GM12878 (cell line): ENCODE results near the gene PGLYRP1. TPM values are rescaled to one million over a fixed set of nuclear protein-coding genes. Genes with fewer than 3 reads are reported as not detected.

ENCODE experiments used
- ATAC-seq: fragments of 200-7000 bp; cut with Tn5 transposase; 3 replicates; pipeline ENCODE4 v1.9.1; 2020; ENCODE audit warnings: mild to moderate bottlenecking, moderate library complexity
- BruUV-seq: library from RNA; stranded (reverse); fragments of 400-500 nt; replicated peaks from 2 replicates; lab custom pipeline; 2021; lab: Mats Ljungman, UMichigan
- CTCF ChIA-PET: fragments of 300-600 bp; sonication (Branson Sonifier 250); formaldehyde crosslinking; extraction: SDS; loops from one replicate; lab custom pipeline; 2021; ENCODE audit warnings: inconsistent platforms; lab: Yijun Ruan, JAX
- POLR2A ChIA-PET: fragments of 350-600 bp; formaldehyde crosslinking; extraction: SDS; loops from one replicate; lab custom pipeline; 2021; ENCODE audit warnings: inconsistent platforms; lab: Charles Lee
- RAD21 ChIA-PET: fragments of 300-600 bp; sonication (Branson Sonifier 250); formaldehyde crosslinking; loops from one replicate; lab custom pipeline; 2023; ENCODE audit warnings: antibody characterized with exemption; ENCODE audit not compliant: unreplicated experiment; lab: Charles Lee
- SMC1A ChIA-PET: fragments of 300-600 bp; sonication (Branson Sonifier 250); formaldehyde crosslinking; loops from one replicate; lab custom pipeline; 2023; ENCODE audit not compliant: unreplicated experiment, uncharacterized antibody; lab: Charles Lee
- DNase-seq: peaks from one replicate; pipeline ENCODE4 v3.0.0-alpha.2; 2011; ENCODE audit warnings: low read depth, low spot score
- FAIRE-seq: peaks from 3 replicates; lab custom pipeline; 2011; peaks lifted over from hg19 to GRCh38; lab: Jason Lieb, UNC
- H2AFZ ChIP-seq: 2 replicates; pipeline ENCODE4 v1.6.0; 2011; ENCODE audit warnings: low read depth, low read length, control low read depth; ENCODE audit not compliant: control insufficient read depth
- H3K27ac ChIP-seq: 2 replicates; pipeline ENCODE4 v1.5.1; 2011; ENCODE audit warnings: control low read depth; ENCODE audit not compliant: control insufficient read depth, insufficient read depth
- H3K27me3 ChIP-seq, 2 experiments: replicated peaks in 1 of 2; 2 replicates each; pipeline versions ENCODE4 v1.6.0 to v1.6.1; 2011; ENCODE audit warnings: low read length in 1 of 2; ENCODE audit not compliant: control insufficient read depth in 2 of 2, insufficient read depth in 2 of 2
- H3K36me3 ChIP-seq, 2 experiments: 2 replicates each; pipeline ENCODE4 v1.5.1; 2011; ENCODE audit warnings: low read length in 1 of 2; ENCODE audit not compliant: control insufficient read depth in 2 of 2, insufficient read depth in 2 of 2
- H3K4me1 ChIP-seq: 2 replicates; pipeline ENCODE4 v1.6.1; 2011; ENCODE audit warnings: mild to moderate bottlenecking, low read length, moderate library complexity, mixed read lengths; ENCODE audit not compliant: control insufficient read depth, insufficient read depth
- H3K4me2 ChIP-seq: 2 replicates; pipeline ENCODE4 v1.6.0; 2011; ENCODE audit warnings: control low read depth; ENCODE audit not compliant: control insufficient read depth, insufficient read depth
- H3K4me3 ChIP-seq: fragments of 200-600 bp; sonication (generic); 2 replicates; pipeline ENCODE4 v1.5.1; 2016
- H3K79me2 ChIP-seq: 2 replicates; pipeline ENCODE4 v1.6.0; 2011; ENCODE audit warnings: low read length; ENCODE audit not compliant: control insufficient read depth, insufficient read depth
- H3K9ac ChIP-seq: 2 replicates; pipeline ENCODE4 v1.8.0; 2011; ENCODE audit warnings: low read length, control low read depth, mixed read lengths; ENCODE audit not compliant: control insufficient read depth, insufficient read depth
- H3K9me3 ChIP-seq: replicated peaks from 3 replicates; pipeline ENCODE4 v1.5.1; 2011; ENCODE audit warnings: mild to moderate bottlenecking, low read length; ENCODE audit not compliant: control insufficient read depth, insufficient read depth
- H4K20me1 ChIP-seq: 2 replicates; pipeline ENCODE4 v1.6.0; 2011; ENCODE audit not compliant: control insufficient read depth, insufficient read depth
- CREM ChIP-seq: IDR thresholded peaks from 2 replicates; pipeline ENCODE4 v1.6.1; 2014; ENCODE audit warnings: antibody characterized with exemption, low read depth
- KAT2A ChIP-seq: conservative IDR thresholded peaks from 2 replicates; pipeline ENCODE4 v1.6.1; 2011; ENCODE audit warnings: low read depth, low read length; ENCODE audit not compliant: control insufficient read depth
- NR2C2 ChIP-seq: IDR thresholded peaks from 2 replicates; pipeline ENCODE4 v1.6.1; 2011; ENCODE audit warnings: borderline replicate concordance, low read depth; ENCODE audit not compliant: control insufficient read depth, insufficient read length
- PAX8 ChIP-seq: fragments of 450-650 bp; IDR thresholded peaks from 2 replicates; pipeline ENCODE4 v1.6.1; 2017; ENCODE audit warnings: mild to moderate bottlenecking, moderate library complexity
- SPI1 ChIP-seq: IDR thresholded peaks from 2 replicates; pipeline ENCODE4 v1.6.1; 2011; ENCODE audit warnings: low read depth, mild to moderate bottlenecking, low read length, moderate library complexity, borderline replicate concordance; ENCODE audit not compliant: insufficient read depth
- TCF7 ChIP-seq: IDR thresholded peaks from 2 replicates; pipeline ENCODE4 v1.6.1; 2014; ENCODE audit warnings: antibody characterized with exemption, borderline replicate concordance
- YBX1 ChIP-seq: fragments of 450-650 bp; IDR thresholded peaks from 2 replicates; pipeline ENCODE4 v1.6.1; 2016; ENCODE audit warnings: antibody characterized with exemption
- ZNF207 ChIP-seq: fragments of 450-650 bp; IDR thresholded peaks from 2 replicates; pipeline ENCODE4 v1.6.1; 2014; ENCODE audit warnings: antibody characterized with exemption, mild to moderate bottlenecking, borderline replicate concordance
- WGBS: methylation state at CpG from one replicate; pipeline ENCODE4 v1.1.6; 2016; ENCODE audit warnings: low lambda C conversion rate; ENCODE audit not compliant: insufficient replicate concordance, insufficient coverage; ENCODE audit errors: missing lambda C conversion rate; 5-methylcytosine and 5-hydroxymethylcytosine counted together
- in situ Hi-C: fragments of 300-500 bp; cut with MboI; formaldehyde crosslinking; loops from 9 replicates; pipeline ENCODE4 v1.14.3; 2018; ENCODE audit warnings: mixed read lengths
- intact Hi-C: fragments of 100-400 bp; cut with micrococcal nuclease; formaldehyde crosslinking; loops from one replicate; pipeline ENCODE4 v1.14.2; 2022; ENCODE audit not compliant: unreplicated experiment
- polyA plus RNA-seq, 11 experiments: library from polyadenylated mRNA; depleted of rRNA in 4 of 11; unstranded in 6 of 11; stranded (reverse) in 5 of 11; fragments of >200 nt; fragmentation: Nextera tagmentation in 4 of 11; fragmentation: Illumina TruSeq in 1 of 11; extraction: Ambion mirVana in 4 of 11; extraction: Trizol in 1 of 11; gene quantifications; 1 replicate in 1 of 11; 2 replicates in 10 of 11; pipeline versions ENCODE4 v1.2.1 to v1.2.3, GENCODE V29; 2011 to 2016; ENCODE audit warnings: inconsistent platforms in 2 of 11, missing spikeins in 2 of 11, low read depth in 1 of 11
- total RNA-seq, 4 experiments: library from RNA; depleted of rRNA in 3 of 4; stranded (reverse); fragments of >200 nt in 3 of 4; fragmentation: Illumina TruSeq in 1 of 4; extraction: Trizol in 1 of 4; gene quantifications; 2 replicates each; pipeline versions ENCODE4 v1.2.1 to v1.2.3, GENCODE V29; 2013 to 2021
- TF ChIP-seq, protein P1 (sequence below): fragments of 450-650 bp; formaldehyde crosslinking; IDR thresholded peaks from 2 replicates; pipeline ENCODE4 v1.5.0; 2022; ENCODE audit warnings: mild to moderate bottlenecking, missing genetic modification characterization

Gene PGLYRP1
- total and polyA plus RNA-seq, 10 of the 15 experiments (the other 5 are each of a cell fraction or from before 2014, with no cell fraction given) = 0.30 TPM; not detected in 9

DNA sequence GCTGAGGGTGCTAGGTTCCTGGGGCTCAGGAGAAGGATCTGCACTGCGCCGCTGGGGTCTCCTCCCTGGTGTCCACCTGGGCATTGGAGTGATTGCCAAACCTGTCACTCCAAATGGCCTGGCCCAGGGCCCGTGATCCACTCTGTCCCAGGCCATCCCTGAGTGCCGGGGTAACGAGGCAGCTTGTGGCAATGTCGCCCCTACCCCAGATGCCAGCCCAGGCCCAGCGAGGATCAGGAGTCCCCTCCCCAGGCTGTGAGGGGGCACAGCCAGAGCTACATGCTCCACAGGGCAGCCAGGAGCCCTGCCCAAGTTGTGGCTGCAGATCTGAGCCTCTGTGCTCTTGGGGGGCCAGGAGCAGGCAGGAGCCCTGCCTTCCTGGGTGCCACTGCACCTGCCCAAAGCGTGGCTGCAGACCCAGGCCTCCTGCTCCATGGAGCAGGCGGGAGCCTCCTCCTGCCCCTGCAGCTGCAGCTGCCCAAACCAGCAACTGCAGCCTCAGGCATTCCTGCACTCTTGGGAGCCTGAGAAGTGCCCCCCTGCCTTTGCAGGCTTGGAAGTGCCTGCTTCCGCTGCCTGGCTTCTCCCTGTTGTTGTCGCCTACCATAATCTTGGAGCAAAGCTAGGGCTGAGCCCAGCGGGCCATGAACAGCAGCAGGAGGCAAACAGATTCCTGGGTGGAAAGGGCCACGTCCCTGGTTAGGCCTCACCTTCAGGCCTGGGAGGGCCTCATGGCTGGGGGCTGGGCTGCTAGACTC, 13.3 kb upstream of the PGLYRP1 start:
- Histone ChIP-seq H4K20me1 (no peaks in the 10 kb centered on the region), H3K4me2 (no peak overlapping the region), H3K79me2 (no peaks in the 10 kb centered on the region), H2AFZ (no peak overlapping the region), H3K4me1 (no peaks in the 10 kb centered on the region), H3K27ac (no peak overlapping the region), H3K27me3 (peaks cover 3 to 5% of the 10 kb centered on the region in 2 experiments; a peak in 3 of 4 replicates), H3K9me3 (no peaks in the 10 kb centered on the region; the same call in 2 of the 3 replicates), H3K9ac (no peak overlapping the region), H3K4me3 (no peak overlapping the region), H3K36me3 (no peaks in the 10 kb centered on the region)
- no TSS peak for BruUV-seq
- ChIA-PET CTCF (no interaction called here), SMC1A (no interaction called here), POLR2A (no interaction called here), RAD21 (interaction anchor here (0.7 kb wide), 1 partner anchor 8 kb away, joined by 4 read pairs; no protein-coding TSS in a partner anchor)
- intact Hi-C loops = no loop called here
- DNase-seq = no peak
- ATAC-seq = no peak
- WGBS = 51% methylated on average over 13 of the region's 13 CpGs
- TF ChIP-seq CREM = no peak
- TF ChIP-seq, protein P1, sequence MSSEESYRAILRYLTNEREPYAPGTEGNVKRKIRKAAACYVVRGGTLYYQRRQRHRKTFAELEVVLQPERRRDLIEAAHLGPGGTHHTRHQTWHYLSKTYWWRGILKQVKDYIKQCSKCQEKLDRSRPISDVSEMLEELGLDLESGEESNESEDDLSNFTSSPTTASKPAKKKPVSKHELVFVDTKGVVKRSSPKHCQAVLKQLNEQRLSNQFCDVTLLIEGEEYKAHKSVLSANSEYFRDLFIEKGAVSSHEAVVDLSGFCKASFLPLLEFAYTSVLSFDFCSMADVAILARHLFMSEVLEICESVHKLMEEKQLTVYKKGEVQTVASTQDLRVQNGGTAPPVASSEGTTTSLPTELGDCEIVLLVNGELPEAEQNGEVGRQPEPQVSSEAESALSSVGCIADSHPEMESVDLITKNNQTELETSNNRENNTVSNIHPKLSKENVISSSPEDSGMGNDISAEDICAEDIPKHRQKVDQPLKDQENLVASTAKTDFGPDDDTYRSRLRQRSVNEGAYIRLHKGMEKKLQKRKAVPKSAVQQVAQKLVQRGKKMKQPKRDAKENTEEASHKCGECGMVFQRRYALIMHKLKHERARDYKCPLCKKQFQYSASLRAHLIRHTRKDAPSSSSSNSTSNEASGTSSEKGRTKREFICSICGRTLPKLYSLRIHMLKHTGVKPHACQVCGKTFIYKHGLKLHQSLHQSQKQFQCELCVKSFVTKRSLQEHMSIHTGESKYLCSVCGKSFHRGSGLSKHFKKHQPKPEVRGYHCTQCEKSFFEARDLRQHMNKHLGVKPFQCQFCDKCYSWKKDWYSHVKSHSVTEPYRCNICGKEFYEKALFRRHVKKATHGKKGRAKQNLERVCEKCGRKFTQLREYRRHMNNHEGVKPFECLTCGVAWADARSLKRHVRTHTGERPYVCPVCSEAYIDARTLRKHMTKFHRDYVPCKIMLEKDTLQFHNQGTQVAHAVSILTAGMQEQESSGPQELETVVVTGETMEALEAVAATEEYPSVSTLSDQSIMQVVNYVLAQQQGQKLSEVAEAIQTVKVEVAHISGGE (CRISPR knock-in tag) = no peak
- no peak for TF ChIP-seq NR2C2
- no peak for TF ChIP-seq TCF7
- no peak for TF ChIP-seq PAX8
- TF ChIP-seq YBX1 = no peak
- TF ChIP-seq SPI1 = no peak
- no peak for TF ChIP-seq KAT2A
- TF ChIP-seq ZNF207 = no peak
- no peak for FAIRE-seq
- in situ Hi-C loops = no loop called here
